Ishikawa (cell line): Measurements from ENCODE around the gene GMCL2.

ENCODE experiments used
- CREB1 ChIP-seq: IDR thresholded peaks from 2 replicates; pipeline ENCODE4 v1.6.1; 2012; ENCODE audit warnings: low read depth
- YY1 ChIP-seq: IDR thresholded peaks from 2 replicates; pipeline ENCODE4 v1.6.1; 2012; ENCODE audit warnings: low read depth
- TF ChIP-seq, protein P1 (sequence below): IDR thresholded peaks from 2 replicates; pipeline ENCODE4 v1.6.1; 2012
- TF ChIP-seq, protein P2 (sequence below): IDR thresholded peaks from 2 replicates; pipeline ENCODE4 v1.6.1; 2012; ENCODE audit warnings: low read depth, mild to moderate bottlenecking

DNA sequence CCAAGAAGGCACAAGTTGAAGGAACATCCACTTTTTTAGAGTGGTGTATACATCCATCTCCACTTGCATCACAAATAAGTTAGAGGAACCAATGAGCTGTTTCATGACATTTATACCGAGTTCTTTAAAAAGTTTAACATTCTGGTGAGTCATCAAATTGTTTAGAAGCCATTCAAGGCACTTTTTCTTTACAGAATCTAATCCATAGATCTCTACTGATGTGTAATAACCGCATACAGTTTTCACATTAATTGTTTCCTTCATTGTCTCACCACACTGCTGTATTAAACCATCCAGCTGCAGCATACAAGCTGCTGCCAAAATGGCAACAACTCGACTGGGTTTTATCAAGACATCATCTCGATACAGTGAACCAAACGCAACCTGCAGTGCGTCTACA lies 744 bp downstream of the GMCL2 start:
- TF ChIP-seq, protein P1, sequence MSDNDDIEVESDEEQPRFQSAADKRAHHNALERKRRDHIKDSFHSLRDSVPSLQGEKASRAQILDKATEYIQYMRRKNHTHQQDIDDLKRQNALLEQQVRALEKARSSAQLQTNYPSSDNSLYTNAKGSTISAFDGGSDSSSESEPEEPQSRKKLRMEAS, result no peak
- TF ChIP-seq, protein P2, sequence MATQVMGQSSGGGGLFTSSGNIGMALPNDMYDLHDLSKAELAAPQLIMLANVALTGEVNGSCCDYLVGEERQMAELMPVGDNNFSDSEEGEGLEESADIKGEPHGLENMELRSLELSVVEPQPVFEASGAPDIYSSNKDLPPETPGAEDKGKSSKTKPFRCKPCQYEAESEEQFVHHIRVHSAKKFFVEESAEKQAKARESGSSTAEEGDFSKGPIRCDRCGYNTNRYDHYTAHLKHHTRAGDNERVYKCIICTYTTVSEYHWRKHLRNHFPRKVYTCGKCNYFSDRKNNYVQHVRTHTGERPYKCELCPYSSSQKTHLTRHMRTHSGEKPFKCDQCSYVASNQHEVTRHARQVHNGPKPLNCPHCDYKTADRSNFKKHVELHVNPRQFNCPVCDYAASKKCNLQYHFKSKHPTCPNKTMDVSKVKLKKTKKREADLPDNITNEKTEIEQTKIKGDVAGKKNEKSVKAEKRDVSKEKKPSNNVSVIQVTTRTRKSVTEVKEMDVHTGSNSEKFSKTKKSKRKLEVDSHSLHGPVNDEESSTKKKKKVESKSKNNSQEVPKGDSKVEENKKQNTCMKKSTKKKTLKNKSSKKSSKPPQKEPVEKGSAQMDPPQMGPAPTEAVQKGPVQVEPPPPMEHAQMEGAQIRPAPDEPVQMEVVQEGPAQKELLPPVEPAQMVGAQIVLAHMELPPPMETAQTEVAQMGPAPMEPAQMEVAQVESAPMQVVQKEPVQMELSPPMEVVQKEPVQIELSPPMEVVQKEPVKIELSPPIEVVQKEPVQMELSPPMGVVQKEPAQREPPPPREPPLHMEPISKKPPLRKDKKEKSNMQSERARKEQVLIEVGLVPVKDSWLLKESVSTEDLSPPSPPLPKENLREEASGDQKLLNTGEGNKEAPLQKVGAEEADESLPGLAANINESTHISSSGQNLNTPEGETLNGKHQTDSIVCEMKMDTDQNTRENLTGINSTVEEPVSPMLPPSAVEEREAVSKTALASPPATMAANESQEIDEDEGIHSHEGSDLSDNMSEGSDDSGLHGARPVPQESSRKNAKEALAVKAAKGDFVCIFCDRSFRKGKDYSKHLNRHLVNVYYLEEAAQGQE, result no peak
- TF ChIP-seq YY1, result no peak
- no peak for TF ChIP-seq CREB1
